GM23338 (cell line): ENCODE results near the gene HES4. TPM values are rescaled to one million over a fixed set of nuclear protein-coding genes. Genes with fewer than 3 reads are reported as not detected.
A peak's percentile ranks its signal among the peaks of the same experiment; 100 is the strongest.

ENCODE experiments used
- ATAC-seq: fragments of 200-7000 bp; cut with Tn5 transposase; 3 replicates; pipeline ENCODE4 v1.9.1; 2020
- DNase-seq: peaks from one replicate; pipeline ENCODE4 v3.0.0-alpha.2; 2015; ENCODE audit warnings: low spot score
- H2AFZ ChIP-seq: fragments of 200-600 bp; sonication (generic); 2 replicates; pipeline ENCODE4 v1.8.0; 2016; ENCODE audit warnings: antibody characterized with exemption, mild to moderate bottlenecking, moderate library complexity
- H3F3A ChIP-seq: fragments of 200-600 bp; sonication (generic); replicated peaks from 2 replicates; pipeline ENCODE4 v1.8.0; 2017; ENCODE audit warnings: antibody characterized with exemption, mixed run types, low read depth
- H3K27ac ChIP-seq: fragments of 200-600 bp; sonication (generic); 2 replicates; pipeline ENCODE4 v1.6.1; 2016; ENCODE audit warnings: low read depth
- H3K27me3 ChIP-seq: fragments of 200-600 bp; sonication (generic); 2 replicates; pipeline ENCODE4 v1.8.0; 2016; ENCODE audit warnings: mild to moderate bottlenecking, mixed run types, moderate library complexity; ENCODE audit not compliant: insufficient read depth
- H3K36me3 ChIP-seq: fragments of 200-600 bp; sonication (generic); 2 replicates; pipeline ENCODE4 v1.8.0; 2016; ENCODE audit warnings: mild to moderate bottlenecking; ENCODE audit not compliant: insufficient read depth
- H3K4me1 ChIP-seq: fragments of 200-600 bp; sonication (generic); 2 replicates; pipeline ENCODE4 v1.8.0; 2016; ENCODE audit warnings: mild to moderate bottlenecking, moderate library complexity; ENCODE audit not compliant: insufficient read depth
- H3K4me2 ChIP-seq: fragments of 200-600 bp; sonication (generic); 2 replicates; pipeline ENCODE4 v1.7.1; 2017; ENCODE audit warnings: mixed run types
- H3K4me3 ChIP-seq: fragments of 200-600 bp; sonication (generic); 2 replicates; pipeline ENCODE4 v1.6.1; 2016; ENCODE audit warnings: mixed run types
- H3K79me2 ChIP-seq: fragments of 200-600 bp; sonication (generic); replicated peaks from 2 replicates; pipeline ENCODE4 v1.8.0; 2017; ENCODE audit warnings: mild to moderate bottlenecking; ENCODE audit not compliant: insufficient read depth
- H3K9me2 ChIP-seq: fragments of 200-600 bp; sonication (generic); 2 replicates; pipeline ENCODE4 v1.8.0; 2017; ENCODE audit not compliant: insufficient read depth
- H4K20me1 ChIP-seq: fragments of 200-600 bp; sonication (generic); replicated peaks from 2 replicates; pipeline ENCODE4 v1.8.0; 2017; ENCODE audit warnings: mild to moderate bottlenecking; ENCODE audit not compliant: insufficient read depth
- H3K27ac Mint-ChIP-seq: 2 replicates; pipeline ENCODE4 v1.8.0; 2020; ENCODE audit warnings: inconsistent platforms, mild to moderate bottlenecking, moderate library complexity, mixed read lengths
- H3K27me3 Mint-ChIP-seq: 3 replicates; pipeline ENCODE4 v1.8.0; 2022; ENCODE audit warnings: low read depth, mild to moderate bottlenecking, moderate library complexity, mixed read lengths, inconsistent platforms; ENCODE audit not compliant: insufficient read depth, poor library complexity
- H3K36me3 Mint-ChIP-seq: 3 replicates; pipeline ENCODE4 v1.8.0; 2021; ENCODE audit warnings: low read depth, mild to moderate bottlenecking, inconsistent platforms, moderate library complexity, mixed read lengths
- H3K4me1 Mint-ChIP-seq: 3 replicates; pipeline ENCODE4 v1.8.0; 2020; ENCODE audit warnings: mild to moderate bottlenecking, inconsistent platforms, mixed read lengths
- H3K4me3 Mint-ChIP-seq: 3 replicates; pipeline ENCODE4 v1.8.0; 2021; ENCODE audit warnings: moderate library complexity, mild to moderate bottlenecking, inconsistent platforms, mixed read lengths
- H3K9me3 Mint-ChIP-seq: 3 replicates; pipeline ENCODE4 v1.8.0; 2020; ENCODE audit warnings: moderate library complexity, mild to moderate bottlenecking, inconsistent platforms, mixed read lengths
- CTCF ChIP-seq, 2 experiments: fragments of 200-600 bp in 1 of 2; sonication (generic) in 1 of 2; conservative IDR thresholded peaks; 2 replicates each; pipeline versions ENCODE4 v1.5.1 to v1.6.1; 2016 to 2017; ENCODE audit warnings: antibody characterized with exemption in 2 of 2, low read depth in 2 of 2, mild to moderate bottlenecking in 2 of 2, moderate library complexity in 1 of 2
- ETS1 ChIP-seq: IDR thresholded peaks from 2 replicates; pipeline ENCODE4 v1.6.1; 2016; ENCODE audit warnings: antibody characterized with exemption
- EZH2 ChIP-seq: fragments of 200-600 bp; sonication (generic); IDR thresholded peaks from one replicate; pipeline ENCODE4 v1.8.0; 2017; ENCODE audit warnings: antibody characterized with exemption, mild to moderate bottlenecking, low read depth; ENCODE audit not compliant: unreplicated experiment
- EZH2phosphoT487 ChIP-seq: fragments of 200-600 bp; sonication (generic); IDR thresholded peaks from one replicate; pipeline ENCODE4 v1.8.1; 2018; ENCODE audit warnings: antibody characterized with exemption; ENCODE audit not compliant: unreplicated experiment
- JUNB ChIP-seq: IDR thresholded peaks from one replicate; pipeline ENCODE4 v1.6.1; 2016; ENCODE audit warnings: antibody characterized with exemption; ENCODE audit not compliant: unreplicated experiment
- NANOG ChIP-seq: IDR thresholded peaks from 2 replicates; pipeline ENCODE4 v1.6.1; 2016; ENCODE audit warnings: antibody characterized with exemption, borderline replicate concordance
- POLR2AphosphoS5 ChIP-seq: IDR thresholded peaks from 2 replicates; pipeline ENCODE4 v1.6.1; 2016; ENCODE audit warnings: antibody characterized with exemption, low read depth
- REST ChIP-seq: IDR thresholded peaks from one replicate; pipeline ENCODE4 v1.6.1; 2018; ENCODE audit warnings: antibody characterized with exemption; ENCODE audit not compliant: unreplicated experiment
- STAT1 ChIP-seq: IDR thresholded peaks from one replicate; pipeline ENCODE4 v1.6.1; 2016; ENCODE audit warnings: antibody characterized with exemption; ENCODE audit not compliant: unreplicated experiment
- ZNF331 ChIP-seq: fragments of 250-450 bp; sonication (Bioruptor Pico); IDR thresholded peaks from 2 replicates; pipeline ENCODE4 v1.5.0; 2020; ENCODE audit warnings: low read depth, mild to moderate bottlenecking, moderate library complexity
- ZNF462 ChIP-seq: fragments of 250-450 bp; sonication (Bioruptor Pico); IDR thresholded peaks from 2 replicates; pipeline ENCODE4 v1.5.0; 2020; ENCODE audit warnings: mild to moderate bottlenecking, moderate library complexity
- polyA plus RNA-seq: library from polyadenylated mRNA; unstranded; fragments of >200 nt; fragmentation: Nextera tagmentation; extraction: Ambion mirVana; gene quantifications from 2 replicates; pipeline ENCODE4 v1.2.1, GENCODE V29; 2016
- total RNA-seq: library from RNA; depleted of rRNA; stranded (reverse); fragments of >200 nt; shearing (Covaris generic); gene quantifications from 2 replicates; pipeline ENCODE4 v1.2.3, GENCODE V29; 2014

HES4 gene
- total and polyA plus RNA-seq, 2 experiments from 2014 or later: 2.3 to 6.7 TPM

- Histone ChIP-seq H3K27ac (no peak overlapping the region), H4K20me1 (peaks cover 31% of the 10 kb centered on the region), H3K79me2 (no peaks in the 10 kb centered on the region), H3F3A (no peaks in the 10 kb centered on the region), H3K36me3 (no peaks in the 10 kb centered on the region; the same call in 1 of the 2 replicates), H3K27me3 (peaks cover 42% of the 10 kb centered on the region), H3K4me2 (peak overlapping the region; percentile 91), H2AFZ (no peak overlapping the region), H3K9me2 (no peaks in the 10 kb centered on the region), H3K4me3 (peak overlapping the region; percentile 66), H3K4me1 (peaks cover 5% of the 10 kb centered on the region; the same call in 1 of the 2 replicates)
- Mint-ChIP-seq H3K4me1 (peaks cover 7% of the 10 kb centered on the region; the same call in 2 of the 3 replicates), H3K27me3 (peaks cover 46% of the 10 kb centered on the region), H3K27ac (no peak overlapping the region), H3K9me3 (no peaks in the 10 kb centered on the region; the same call in 2 of the 3 replicates), H3K4me3 (peak overlapping the region; percentile 66; the same call in 2 of the 3 replicates), H3K36me3 (peaks cover 6% of the 10 kb centered on the region; the same call in 2 of the 3 replicates)
- peak; percentile 29 for ATAC-seq
- peak; percentile 66 for DNase-seq
- no peak for TF ChIP-seq ZNF331 (CRISPR knock-in tag)
- no peak for TF ChIP-seq JUNB
- TF ChIP-seq POLR2AphosphoS5: no peak
- TF ChIP-seq STAT1: no peak
- no peak for TF ChIP-seq NANOG
- TF ChIP-seq CTCF (conservative IDR thresholded peaks at IDR 0.05; ENCODE audit: low read depth in 2 of 2): no peak
- no peak for TF ChIP-seq ETS1
- TF ChIP-seq REST: no peak
- no peak for TF ChIP-seq EZH2phosphoT487
- no peak for TF ChIP-seq EZH2
- TF ChIP-seq ZNF462 (CRISPR knock-in tag): no peak
Measured at GRCh38 chr1:1033731-1034438, 34.0 kb upstream of the HES4 start.
